Measurements from ENCODE around the gene KLHL17.
"Not testable (repeated sequence)": the region's sequence is repeated elsewhere in the genome, so short reads cannot be mapped to it uniquely, and the experiment has no call there.

GRCh38 chr1:991275-991674 is 30.9 kb downstream of the KLHL17 start:
- TF ChIP-seq ETV6 (conservative IDR thresholded peaks at IDR 0.05 in 1 of 2, IDR thresholded peaks at IDR 0.05 in 1 of 2; ENCODE audit: borderline replicate concordance in 1 of 2, low read depth in 1 of 2); POLR2AphosphoS5 (IDR thresholded peaks at IDR 0.05; ENCODE audit: low read length); ELK1 (IDR thresholded peaks at IDR 0.05; ENCODE audit: low read depth, low read length); IRF5 (IDR thresholded peaks at IDR 0.05; ENCODE audit: borderline replicate concordance): not testable (repeated sequence)
- TF ChIP-seq, protein P1, sequence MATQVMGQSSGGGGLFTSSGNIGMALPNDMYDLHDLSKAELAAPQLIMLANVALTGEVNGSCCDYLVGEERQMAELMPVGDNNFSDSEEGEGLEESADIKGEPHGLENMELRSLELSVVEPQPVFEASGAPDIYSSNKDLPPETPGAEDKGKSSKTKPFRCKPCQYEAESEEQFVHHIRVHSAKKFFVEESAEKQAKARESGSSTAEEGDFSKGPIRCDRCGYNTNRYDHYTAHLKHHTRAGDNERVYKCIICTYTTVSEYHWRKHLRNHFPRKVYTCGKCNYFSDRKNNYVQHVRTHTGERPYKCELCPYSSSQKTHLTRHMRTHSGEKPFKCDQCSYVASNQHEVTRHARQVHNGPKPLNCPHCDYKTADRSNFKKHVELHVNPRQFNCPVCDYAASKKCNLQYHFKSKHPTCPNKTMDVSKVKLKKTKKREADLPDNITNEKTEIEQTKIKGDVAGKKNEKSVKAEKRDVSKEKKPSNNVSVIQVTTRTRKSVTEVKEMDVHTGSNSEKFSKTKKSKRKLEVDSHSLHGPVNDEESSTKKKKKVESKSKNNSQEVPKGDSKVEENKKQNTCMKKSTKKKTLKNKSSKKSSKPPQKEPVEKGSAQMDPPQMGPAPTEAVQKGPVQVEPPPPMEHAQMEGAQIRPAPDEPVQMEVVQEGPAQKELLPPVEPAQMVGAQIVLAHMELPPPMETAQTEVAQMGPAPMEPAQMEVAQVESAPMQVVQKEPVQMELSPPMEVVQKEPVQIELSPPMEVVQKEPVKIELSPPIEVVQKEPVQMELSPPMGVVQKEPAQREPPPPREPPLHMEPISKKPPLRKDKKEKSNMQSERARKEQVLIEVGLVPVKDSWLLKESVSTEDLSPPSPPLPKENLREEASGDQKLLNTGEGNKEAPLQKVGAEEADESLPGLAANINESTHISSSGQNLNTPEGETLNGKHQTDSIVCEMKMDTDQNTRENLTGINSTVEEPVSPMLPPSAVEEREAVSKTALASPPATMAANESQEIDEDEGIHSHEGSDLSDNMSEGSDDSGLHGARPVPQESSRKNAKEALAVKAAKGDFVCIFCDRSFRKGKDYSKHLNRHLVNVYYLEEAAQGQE (IDR thresholded peaks at IDR 0.05; ENCODE audit: low read depth, low read length), result not testable (repeated sequence)
- TF ChIP-seq, protein P2, sequence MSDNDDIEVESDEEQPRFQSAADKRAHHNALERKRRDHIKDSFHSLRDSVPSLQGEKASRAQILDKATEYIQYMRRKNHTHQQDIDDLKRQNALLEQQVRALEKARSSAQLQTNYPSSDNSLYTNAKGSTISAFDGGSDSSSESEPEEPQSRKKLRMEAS (IDR thresholded peaks at IDR 0.05; ENCODE audit: low read depth, low read length), result not testable (repeated sequence)
